DOHH2 (cell line): ENCODE results near the gene NHERF1.

Source experiments
- CTCF ChIP-seq: fragments of 200-600 bp; sonication (generic); IDR thresholded peaks from one replicate; pipeline ENCODE4 v1.5.1; 2014; ENCODE audit warnings: antibody characterized with exemption, mild to moderate bottlenecking, low read depth, low read length; ENCODE audit not compliant: poor library complexity, severe bottlenecking
- EZH2phosphoT487 ChIP-seq: fragments of 200-600 bp; sonication (generic); IDR thresholded peaks from 2 replicates; pipeline ENCODE4 v1.6.1; 2017; ENCODE audit warnings: borderline replicate concordance, mild to moderate bottlenecking, antibody characterized with exemption, low read length, moderate library complexity, mixed read lengths

GRCh38 chr17:74806334-74806733 is 57.9 kb downstream of the NHERF1 start:
- TF ChIP-seq CTCF, result no peak
- TF ChIP-seq EZH2phosphoT487, result no peak
